ENCODE measurements around the gene OR6K3. TPM values are rescaled to one million over a fixed set of nuclear protein-coding genes. Genes with fewer than 3 reads are reported as not detected.

Gene OR6K3
- total RNA-seq, 1 donor from 2014 or later: not detected

DNA sequence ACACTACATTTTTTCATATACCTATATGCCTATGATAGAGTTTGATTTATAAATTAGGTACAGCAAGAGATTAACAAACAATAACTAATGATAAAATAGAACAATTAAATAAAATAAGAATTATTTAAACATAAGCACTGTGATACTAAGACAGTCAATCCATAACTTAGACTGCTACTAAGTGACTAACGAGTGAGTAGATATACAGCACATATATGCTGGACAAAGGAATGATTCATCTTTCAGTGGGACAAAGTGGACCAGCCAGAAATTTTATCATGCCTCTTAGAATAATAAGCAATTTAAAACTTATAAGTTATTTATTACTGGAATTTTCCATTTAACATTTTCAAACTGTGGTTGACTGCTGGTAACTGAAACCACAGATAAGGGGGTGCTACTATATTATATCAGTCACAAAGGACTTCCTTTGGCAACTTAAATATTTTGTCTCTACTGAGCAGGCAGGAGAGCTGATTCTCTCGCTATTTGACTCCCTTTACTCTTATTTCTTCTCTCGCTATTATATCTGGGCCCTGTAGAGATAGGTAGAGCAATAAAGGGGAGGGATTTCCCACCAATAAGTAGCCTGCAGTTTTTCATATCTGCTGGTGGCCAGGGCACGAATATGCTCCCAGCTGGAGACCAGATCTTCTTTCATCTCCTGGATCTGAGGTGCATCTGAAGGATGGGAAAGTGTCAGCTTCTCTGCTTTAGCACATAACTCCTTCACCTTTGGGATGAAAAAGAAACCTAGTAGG, 44.8 kb downstream of the OR6K3 start:
- Mint-ChIP-seq H3K27me3 (no peaks in the 10 kb centered on the region), H3K4me1 (ENCODE audit: unreplicated experiment) (no peaks in the 10 kb centered on the region), H3K4me3 (no peak overlapping the region), H3K9me3 (no peaks in the 10 kb centered on the region), H3K36me3 (no peaks in the 10 kb centered on the region), H3K27ac (no peak overlapping the region)
- DNase-seq (ENCODE audit: extremely low spot score, unreplicated experiment): no peak
- TF ChIP-seq, protein P1, sequence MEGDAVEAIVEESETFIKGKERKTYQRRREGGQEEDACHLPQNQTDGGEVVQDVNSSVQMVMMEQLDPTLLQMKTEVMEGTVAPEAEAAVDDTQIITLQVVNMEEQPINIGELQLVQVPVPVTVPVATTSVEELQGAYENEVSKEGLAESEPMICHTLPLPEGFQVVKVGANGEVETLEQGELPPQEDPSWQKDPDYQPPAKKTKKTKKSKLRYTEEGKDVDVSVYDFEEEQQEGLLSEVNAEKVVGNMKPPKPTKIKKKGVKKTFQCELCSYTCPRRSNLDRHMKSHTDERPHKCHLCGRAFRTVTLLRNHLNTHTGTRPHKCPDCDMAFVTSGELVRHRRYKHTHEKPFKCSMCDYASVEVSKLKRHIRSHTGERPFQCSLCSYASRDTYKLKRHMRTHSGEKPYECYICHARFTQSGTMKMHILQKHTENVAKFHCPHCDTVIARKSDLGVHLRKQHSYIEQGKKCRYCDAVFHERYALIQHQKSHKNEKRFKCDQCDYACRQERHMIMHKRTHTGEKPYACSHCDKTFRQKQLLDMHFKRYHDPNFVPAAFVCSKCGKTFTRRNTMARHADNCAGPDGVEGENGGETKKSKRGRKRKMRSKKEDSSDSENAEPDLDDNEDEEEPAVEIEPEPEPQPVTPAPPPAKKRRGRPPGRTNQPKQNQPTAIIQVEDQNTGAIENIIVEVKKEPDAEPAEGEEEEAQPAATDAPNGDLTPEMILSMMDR (conservative IDR thresholded peaks at IDR 0.05): no peak

DNA sequence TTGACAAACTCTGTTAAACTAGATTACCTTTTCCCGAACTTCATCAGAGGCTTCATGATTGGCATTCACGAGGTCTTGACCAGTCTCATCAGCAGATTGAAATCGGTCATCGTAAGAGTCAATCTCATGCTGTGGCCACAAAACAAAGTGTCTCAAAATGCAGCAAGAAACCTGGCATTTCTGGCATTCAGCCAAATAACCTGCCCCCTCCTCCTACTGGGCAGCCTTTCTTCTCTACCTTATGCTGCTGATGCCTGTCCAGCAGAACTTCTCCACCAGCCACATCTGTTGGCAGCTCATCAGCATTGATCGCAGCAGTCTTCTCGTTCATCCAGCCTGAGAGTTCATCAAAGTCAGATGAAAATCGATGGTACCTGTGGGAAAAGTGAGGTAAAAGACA, 46.2 kb downstream of the OR6K3 start:
- no peak overlapping the region for H3K27ac Mint-ChIP-seq

More for the DNA sequence above, 46.2 kb downstream of the OR6K3 start:
- no peaks in the 10 kb centered on the region for H3K4me1 Mint-ChIP-seq (ENCODE audit: unreplicated experiment)
- TF ChIP-seq, protein P1 (conservative IDR thresholded peaks at IDR 0.05): no peak
- H3K9me3 Mint-ChIP-seq: no peaks in the 10 kb centered on the region
- H3K27me3 Mint-ChIP-seq: no peaks in the 10 kb centered on the region
- H3K36me3 Mint-ChIP-seq: no peaks in the 10 kb centered on the region
- H3K4me3 Mint-ChIP-seq: no peak overlapping the region
- no peak for DNase-seq (ENCODE audit: extremely low spot score, unreplicated experiment)

Other genes starting within 250 kb of the OR6K3 start
- gene OR10R2, start 248.5 kb downstream of the OR6K3 start, total RNA-seq (ENCODE audit: low replicate concordance): not detected in 2 replicates
- gene OR6Y1, start 166.3 kb downstream of the OR6K3 start, total RNA-seq (ENCODE audit: low replicate concordance): not detected in 2 replicates
- gene OR6P1, start 150.1 kb downstream of the OR6K3 start, total RNA-seq (ENCODE audit: low replicate concordance): not detected in 2 replicates
- not detected in 2 replicates for gene OR10X1, start 140.8 kb downstream of the OR6K3 start, total RNA-seq (ENCODE audit: low replicate concordance)
- gene OR10Z1, start 115.5 kb downstream of the OR6K3 start, total RNA-seq (ENCODE audit: low replicate concordance): not detected in 2 replicates
- gene SPTA1, start 34.0 kb downstream of the OR6K3 start, total RNA-seq (ENCODE audit: low replicate concordance): 0.21 and 0.68 TPM in 2 replicates
- gene OR6K2, start 20.1 kb downstream of the OR6K3 start, total RNA-seq (ENCODE audit: low replicate concordance): not detected in 2 replicates
- not detected in 2 replicates for gene OR6K6, start 34.0 kb upstream of the OR6K3 start, total RNA-seq (ENCODE audit: low replicate concordance)
- not detected in 2 replicates for gene OR6N1, start 51.5 kb upstream of the OR6K3 start, total RNA-seq (ENCODE audit: low replicate concordance)
- not detected in 2 replicates for gene OR6N2, start 60.5 kb upstream of the OR6K3 start, total RNA-seq (ENCODE audit: low replicate concordance)
- gene MNDA, start 110.6 kb upstream of the OR6K3 start, total RNA-seq (ENCODE audit: low replicate concordance): not detected in 2 replicates
- 1.0 and 2.9 TPM in 2 replicates for gene PYHIN1, start 210.8 kb upstream of the OR6K3 start, total RNA-seq (ENCODE audit: low replicate concordance)